IMR-90 (cell line): ENCODE measurements around the gene HIPK1. TPM values are rescaled to one million over a fixed set of nuclear protein-coding genes. Genes with fewer than 3 reads are reported as not detected.

Experiments
- ATAC-seq: fragments of 200-7000 bp; cut with Tn5 transposase; 2 replicates; pipeline ENCODE4 v1.9.1; 2020; ENCODE audit warnings: low read depth, mild to moderate bottlenecking, moderate library complexity
- BruUV-seq: library from RNA; stranded (reverse); fragments of 400-500 nt; replicated peaks from 2 replicates; lab custom pipeline; 2021; lab: Mats Ljungman, UMichigan
- CTCF ChIA-PET: fragments of 300-600 bp; formaldehyde crosslinking; extraction: SDS; loops from one replicate; lab custom pipeline; 2021; ENCODE audit warnings: antibody characterized with exemption; lab: Yijun Ruan, JAX
- POLR2A ChIA-PET: fragments of 300-600 bp; sonication (Branson Sonifier 250); formaldehyde crosslinking; loops from one replicate; lab custom pipeline; 2022; ENCODE audit warnings: antibody characterized with exemption; ENCODE audit not compliant: unreplicated experiment; lab: Charles Lee
- DNase-seq: peaks from one replicate; pipeline ENCODE4 v3.0.0; 2013
- H2AFZ ChIP-seq: replicated peaks from 2 replicates; pipeline ENCODE3; 2013; ENCODE audit warnings: low read length, mild to moderate bottlenecking; ENCODE audit not compliant: poor library complexity
- H2AK5ac ChIP-seq: 2 replicates; pipeline ENCODE4 v1.6.1; 2013; ENCODE audit warnings: low read depth, low read length, inconsistent platforms
- H2AK9ac ChIP-seq: replicated peaks from 2 replicates; pipeline ENCODE3; 2013; ENCODE audit warnings: mild to moderate bottlenecking, low read depth, low read length, moderate library complexity; ENCODE audit not compliant: poor library complexity
- H2BK120ac ChIP-seq: 2 replicates; pipeline ENCODE4 v1.6.1; 2013; ENCODE audit warnings: low read depth, low read length, inconsistent platforms
- H2BK15ac ChIP-seq: 3 replicates; pipeline ENCODE4 v1.6.1; 2013; ENCODE audit warnings: low read depth, low read length, inconsistent platforms
- H2BK20ac ChIP-seq: 2 replicates; pipeline ENCODE4 v1.6.1; 2013; ENCODE audit warnings: low read depth, mild to moderate bottlenecking, inconsistent platforms, low read length, moderate library complexity
- H2BK5ac ChIP-seq: 2 replicates; pipeline ENCODE4 v1.6.1; 2013; ENCODE audit warnings: mild to moderate bottlenecking, low read depth, low read length, inconsistent platforms; ENCODE audit not compliant: poor library complexity, severe bottlenecking
- H3K14ac ChIP-seq: replicated peaks from 2 replicates; pipeline ENCODE4 v1.6.1; 2013; ENCODE audit warnings: low read depth, low read length, inconsistent platforms
- H3K18ac ChIP-seq: 2 replicates; pipeline ENCODE4 v1.6.1; 2013; ENCODE audit warnings: low read depth, low read length, control low read depth
- H3K23ac ChIP-seq: 2 replicates; pipeline ENCODE4 v1.6.1; 2013; ENCODE audit warnings: low read depth, low read length, inconsistent platforms
- H3K27ac ChIP-seq: 2 replicates; pipeline ENCODE4 v1.5.1; 2013; ENCODE audit warnings: mild to moderate bottlenecking, control low read depth, low read length; ENCODE audit not compliant: insufficient read depth
- H3K27me3 ChIP-seq: 2 replicates; pipeline ENCODE4 v1.6.1; 2013; ENCODE audit warnings: low read length; ENCODE audit not compliant: control insufficient read depth, insufficient read depth
- H3K36me3 ChIP-seq: 2 replicates; pipeline ENCODE4 v1.6.1; 2013; ENCODE audit warnings: low read length, mixed read lengths; ENCODE audit not compliant: control insufficient read depth, insufficient read depth
- H3K4ac ChIP-seq: 2 replicates; pipeline ENCODE4 v1.6.1; 2013; ENCODE audit warnings: low read depth, low read length, inconsistent platforms
- H3K4me1 ChIP-seq: 2 replicates; pipeline ENCODE4 v1.6.1; 2013; ENCODE audit warnings: low read length, mixed read lengths; ENCODE audit not compliant: control insufficient read depth, insufficient read depth
- H3K4me2 ChIP-seq: 2 replicates; pipeline ENCODE4 v1.6.1; 2013; ENCODE audit warnings: low read depth, mild to moderate bottlenecking, control low read depth, low read length, moderate library complexity
- H3K4me3 ChIP-seq: 2 replicates; pipeline ENCODE4 v1.5.1; 2013; ENCODE audit warnings: low read depth, mild to moderate bottlenecking, control low read depth, low read length, moderate library complexity; ENCODE audit not compliant: insufficient read depth
- H3K56ac ChIP-seq: 2 replicates; pipeline ENCODE4 v1.6.1; 2013; ENCODE audit warnings: low read length, inconsistent platforms; ENCODE audit not compliant: insufficient read depth; ENCODE audit errors: extremely low read depth
- H3K79me1 ChIP-seq, 2 experiments: 2 replicates each; pipeline ENCODE4 v1.6.1; 2013; ENCODE audit warnings: low read length in 2 of 2, inconsistent platforms in 1 of 2, low read depth in 1 of 2
- H3K9ac ChIP-seq: 2 replicates; pipeline ENCODE4 v1.6.1; 2013; ENCODE audit warnings: low read depth, low read length, control low read depth
- H3K9me1 ChIP-seq: 2 replicates; pipeline ENCODE4 v1.6.1; 2013; ENCODE audit warnings: low read length, inconsistent platforms; ENCODE audit not compliant: insufficient read depth
- H3K9me3 ChIP-seq: 2 replicates; pipeline ENCODE4 v1.6.1; 2013; ENCODE audit warnings: low read length; ENCODE audit not compliant: control insufficient read depth, insufficient read depth
- H4K20me1 ChIP-seq: 2 replicates; pipeline ENCODE4 v1.6.1; 2013; ENCODE audit warnings: low read length, inconsistent platforms; ENCODE audit not compliant: insufficient read depth
- H4K5ac ChIP-seq: 2 replicates; pipeline ENCODE4 v1.6.1; 2013; ENCODE audit warnings: mild to moderate bottlenecking, low read depth, low read length, control low read depth
- H4K8ac ChIP-seq, 2 experiments: 2 replicates each; pipeline ENCODE4 v1.6.1; 2013; ENCODE audit warnings: low read depth in 2 of 2, low read length in 2 of 2, control low read depth in 1 of 2, inconsistent platforms in 1 of 2
- H4K91ac ChIP-seq: 2 replicates; pipeline ENCODE4 v1.6.1; 2013; ENCODE audit warnings: low read depth, low read length, inconsistent platforms; ENCODE audit not compliant: insufficient read depth
- BHLHE40 ChIP-seq: fragments of 150-350 bp; IDR thresholded peaks from 2 replicates; pipeline ENCODE4 v1.6.1; 2016; ENCODE audit warnings: mild to moderate bottlenecking, low read depth, low read length
- CEBPB ChIP-seq: IDR thresholded peaks from 2 replicates; pipeline ENCODE4 v1.6.1; 2012; ENCODE audit warnings: low read depth, low read length, improper control_type of control experiment
- CHD1 ChIP-seq: IDR thresholded peaks from 2 replicates; pipeline ENCODE4 v1.6.1; 2012; ENCODE audit warnings: low read depth, low read length, improper control_type of control experiment
- CTCF ChIP-seq: conservative IDR thresholded peaks from 2 replicates; pipeline ENCODE4 v1.5.1; 2012; ENCODE audit warnings: mild to moderate bottlenecking, low read depth, low read length, improper control_type of control experiment
- ELK1 ChIP-seq: fragments of 150-350 bp; IDR thresholded peaks from 2 replicates; pipeline ENCODE4 v1.6.1; 2016; ENCODE audit warnings: low read depth, mild to moderate bottlenecking, low read length, moderate library complexity, borderline replicate concordance
- MXI1 ChIP-seq: IDR thresholded peaks from 2 replicates; pipeline ENCODE4 v1.6.1; 2012; ENCODE audit warnings: low read depth, mild to moderate bottlenecking, low read length, moderate library complexity, borderline replicate concordance
- NFE2L2 ChIP-seq: fragments of 150-350 bp; IDR thresholded peaks from 2 replicates; pipeline ENCODE4 v1.6.1; 2016; ENCODE audit warnings: low read depth, mild to moderate bottlenecking, low read length
- RAD21 ChIP-seq: IDR thresholded peaks from 2 replicates; pipeline ENCODE4 v1.6.1; 2012; ENCODE audit warnings: low read length, improper control_type of control experiment
- RCOR1 ChIP-seq: IDR thresholded peaks from 2 replicates; pipeline ENCODE4 v1.6.1; 2012; ENCODE audit warnings: mild to moderate bottlenecking, low read length, improper control_type of control experiment; ENCODE audit not compliant: insufficient replicate concordance
- RFX5 ChIP-seq: IDR thresholded peaks from 2 replicates; pipeline ENCODE4 v1.8.0; 2012; ENCODE audit warnings: low read depth, mild to moderate bottlenecking, low read length, moderate library complexity
- WGBS, 2 experiments: methylation state at CpG; one replicate each; pipeline versions ENCODE4 v1.1.5 to v1.1.7; 2013; ENCODE audit warnings: missing lambda C conversion rate in 2 of 2; ENCODE audit not compliant: insufficient read length in 1 of 2; ENCODE audit errors: extremely low coverage in 2 of 2; 5-methylcytosine and 5-hydroxymethylcytosine counted together
- dilution Hi-C: fragments of 300-500 bp; cut with HindIII; formaldehyde crosslinking; loops from one replicate; pipeline ENCODE4 v1.14.3; 2018; ENCODE audit warnings: low sequenced_read_pairs; ENCODE audit not compliant: unreplicated experiment
- in situ Hi-C: fragments of 300-500 bp; cut with MboI; formaldehyde crosslinking; loops from 3 replicates; pipeline ENCODE4 v1.14.3; 2019; ENCODE audit warnings: low sequenced_read_pairs, inconsistent platforms, mixed read lengths
- intact Hi-C: fragments of 100-400 bp; cut with micrococcal nuclease; formaldehyde crosslinking; loops from 2 replicates; pipeline ENCODE4 v1.10.0; 2022
- polyA plus RNA-seq, 3 experiments: library from polyadenylated mRNA; depleted of rRNA; stranded (reverse); fragments of >200 nt; gene quantifications; 2 replicates each; pipeline ENCODE4 v1.2.3, GENCODE V29; 2012; ENCODE audit warnings: low replicate concordance in 1 of 3
- total RNA-seq: library from RNA; depleted of rRNA; stranded (reverse); fragments of >200 nt; gene quantifications from 2 replicates; pipeline ENCODE4 v1.2.3, GENCODE V29; 2012

HIPK1 gene
- total and polyA plus RNA-seq, 2 of the 4 experiments (the other 2 are of a cell fraction), result 15.3 to 33.9 TPM

- Histone ChIP-seq H3K4me2 (no peak overlapping the region), H3K9me1 (no peaks in the 10 kb centered on the region), H3K4ac (no peak overlapping the region), H2BK20ac (no peak overlapping the region), H3K36me3 (peaks cover 16% of the 10 kb centered on the region), H2AK5ac (no peak overlapping the region), H2BK5ac (no peak overlapping the region), H4K20me1 (no peaks in the 10 kb centered on the region), H3K14ac (no peak overlapping the region), H3K9me3 (no peaks in the 10 kb centered on the region), H2AK9ac (no peak overlapping the region), H4K5ac (no peak overlapping the region), H2BK15ac (no peak overlapping the region), H4K8ac (no peak overlapping the region), H3K9ac (no peak overlapping the region), H2AFZ (no peak overlapping the region), H4K91ac (no peak overlapping the region), H3K23ac (no peak overlapping the region), H3K79me1 (peaks cover 0 to 6% of the 10 kb centered on the region in 2 experiments; a peak in 1 of 4 replicates), H3K4me3 (no peak overlapping the region), H3K4me1 (no peaks in the 10 kb centered on the region), H3K27ac (no peak overlapping the region), H3K18ac (no peak overlapping the region), H2BK120ac (no peak overlapping the region), H3K56ac (no peak overlapping the region), H3K27me3 (no peaks in the 10 kb centered on the region)
- no TSS peak for BruUV-seq
- in situ Hi-C loops (no loop called here), intact Hi-C loops (no loop called here), dilution Hi-C loops (no loop called here)
- TF ChIP-seq NFE2L2 (no peak), RAD21 (no peak), CTCF (no peak), CEBPB (no peak), CHD1 (no peak), ELK1 (no peak), MXI1 (no peak), BHLHE40 (no peak), RFX5 (no peak), RCOR1 (no peak)
- WGBS, 2 experiments, result no CpG with 5 or more reads among the region's 8 CpGs
- no peak for ATAC-seq
- no peak for DNase-seq
- ChIA-PET CTCF (interaction anchor here (0.6 kb wide), 1 partner anchor 32 kb away, joined by 3 read pairs; no protein-coding TSS in a partner anchor), POLR2A (no interaction called here)
Measured at GRCh38 chr1:113895961-113896360, 33.2 kb upstream of the HIPK1 start.
